Uterus (tissue), 2 donors: ENCODE measurements around the gene PDE5A.
"Not testable (repeated sequence)": the region's sequence is repeated elsewhere in the genome, so short reads cannot be mapped to it uniquely, and the experiment has no call there.

Experiments used
- POLR2A ChIP-seq, 2 donors: fragments of 450-650 bp; IDR thresholded peaks; one replicate each; pipeline ENCODE4 v1.6.1; 2016; ENCODE audit warnings: antibody characterized with exemption in 2 of 2, mild to moderate bottlenecking in 1 of 2, moderate library complexity in 1 of 2
- TF ChIP-seq, protein P1 (sequence below), 4 experiments: fragments of 200-600 bp in 2 of 4; fragments of 450-650 bp in 2 of 4; sonication (generic) in 2 of 4; IDR thresholded peaks; one replicate each; pipeline ENCODE4 v1.5.1; 2016 to 2019; ENCODE audit warnings: antibody characterized with exemption in 4 of 4, mild to moderate bottlenecking in 2 of 4, moderate library complexity in 1 of 4

DNA sequence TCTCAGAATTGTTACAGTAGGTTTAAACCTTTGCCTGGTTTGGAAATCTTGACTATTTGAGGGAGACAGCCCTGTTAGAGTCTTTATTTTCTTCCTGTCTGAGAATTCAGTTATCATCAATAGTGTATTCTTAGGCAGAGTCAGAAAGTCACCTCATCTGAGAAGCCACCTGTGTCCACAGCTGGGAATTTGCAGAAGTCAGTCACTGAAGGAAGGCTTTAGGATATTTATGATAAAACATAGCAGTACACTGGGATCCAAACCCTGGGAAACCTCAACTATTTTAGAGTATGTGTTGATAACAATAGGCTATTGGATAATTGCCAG lies 157.9 kb downstream of the PDE5A start:
- TF ChIP-seq, protein P1, sequence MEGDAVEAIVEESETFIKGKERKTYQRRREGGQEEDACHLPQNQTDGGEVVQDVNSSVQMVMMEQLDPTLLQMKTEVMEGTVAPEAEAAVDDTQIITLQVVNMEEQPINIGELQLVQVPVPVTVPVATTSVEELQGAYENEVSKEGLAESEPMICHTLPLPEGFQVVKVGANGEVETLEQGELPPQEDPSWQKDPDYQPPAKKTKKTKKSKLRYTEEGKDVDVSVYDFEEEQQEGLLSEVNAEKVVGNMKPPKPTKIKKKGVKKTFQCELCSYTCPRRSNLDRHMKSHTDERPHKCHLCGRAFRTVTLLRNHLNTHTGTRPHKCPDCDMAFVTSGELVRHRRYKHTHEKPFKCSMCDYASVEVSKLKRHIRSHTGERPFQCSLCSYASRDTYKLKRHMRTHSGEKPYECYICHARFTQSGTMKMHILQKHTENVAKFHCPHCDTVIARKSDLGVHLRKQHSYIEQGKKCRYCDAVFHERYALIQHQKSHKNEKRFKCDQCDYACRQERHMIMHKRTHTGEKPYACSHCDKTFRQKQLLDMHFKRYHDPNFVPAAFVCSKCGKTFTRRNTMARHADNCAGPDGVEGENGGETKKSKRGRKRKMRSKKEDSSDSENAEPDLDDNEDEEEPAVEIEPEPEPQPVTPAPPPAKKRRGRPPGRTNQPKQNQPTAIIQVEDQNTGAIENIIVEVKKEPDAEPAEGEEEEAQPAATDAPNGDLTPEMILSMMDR (IDR thresholded peaks at IDR 0.05): not testable (repeated sequence)
- not testable (repeated sequence) for TF ChIP-seq POLR2A (IDR thresholded peaks at IDR 0.05)
